HG03103 (cell line): ENCODE data around the gene OR6C6.
"Not testable (repeated sequence)": the region's sequence is repeated elsewhere in the genome, so short reads cannot be mapped to it uniquely, and the experiment has no call there.

Experiments
- ATAC-seq: cut with Tn5 transposase; IDR thresholded peaks from one replicate; pipeline ENCODE4 v1.9.1; 2021; ENCODE audit warnings: low read depth; ENCODE audit not compliant: unreplicated experiment

OR6C6 gene

GRCh38 chr12:55296469-55296868 is at the start of gene OR6C6:
OR6C6 (minus strand) TSS chr12:55296569; CDS start chr12:55295232, 1,337 bp downstream.
- no peak for ATAC-seq

- no peak for ATAC-seq
These were observed 39.6 kb upstream of the OR6C6 start for GRCh38 chr12:55336002-55336401.

GRCh38 chr12:55330446-55330845 is 34.1 kb upstream of the OR6C6 start, which contains the start of gene OR6C3:
OR6C3 (plus strand) TSS chr12:55330746; CDS start chr12:55331701, 955 bp downstream.
- ATAC-seq, result no peak

DNA sequence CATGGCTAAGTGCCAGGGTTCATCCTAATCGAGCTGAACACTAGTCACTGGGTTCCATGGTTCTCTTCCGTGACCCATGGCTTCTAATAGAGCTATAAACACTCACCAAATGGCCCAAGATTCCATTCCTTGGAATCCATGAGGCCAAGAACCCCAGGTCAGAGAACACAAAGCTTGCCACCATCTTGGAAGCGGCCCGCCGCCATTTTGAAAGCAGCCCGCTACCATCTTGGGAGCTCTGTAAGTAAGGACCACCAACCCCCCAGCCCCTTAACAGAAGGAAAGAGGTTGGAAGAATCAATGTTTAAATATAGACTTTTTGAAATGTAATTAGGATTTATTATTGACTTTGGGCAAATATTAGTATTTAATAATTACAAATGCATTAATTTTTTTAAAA is 29.4 kb upstream of the OR6C6 start:
- not testable (repeated sequence) for ATAC-seq

DNA sequence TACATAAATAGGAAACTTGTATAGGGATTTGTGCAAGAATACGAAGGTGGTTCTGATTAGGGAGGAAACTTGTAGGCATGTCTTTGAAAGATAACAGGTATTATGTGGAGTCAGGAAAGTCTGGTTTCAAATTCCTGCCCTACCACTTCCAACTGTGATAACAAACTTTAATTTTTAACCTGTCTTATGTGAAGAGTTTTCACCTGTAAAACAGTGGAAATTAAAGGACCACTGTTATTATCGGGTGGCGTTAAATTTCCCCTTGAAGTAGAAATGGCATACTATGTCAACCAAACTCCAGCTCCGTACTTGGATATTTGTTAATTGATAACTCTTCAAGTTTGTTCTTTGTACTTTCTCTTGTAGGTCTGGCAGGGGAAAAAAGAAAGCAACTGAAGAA is 23.8 kb upstream of the OR6C6 start:
- ATAC-seq, result no peak

GRCh38 chr12:55314043-55314442 is 17.7 kb upstream of the OR6C6 start, which contains the start of gene OR6C1:
OR6C1 (plus strand) TSS chr12:55314343; CDS start chr12:55320600, 6,257 bp downstream.
- ATAC-seq, result no peak

DNA sequence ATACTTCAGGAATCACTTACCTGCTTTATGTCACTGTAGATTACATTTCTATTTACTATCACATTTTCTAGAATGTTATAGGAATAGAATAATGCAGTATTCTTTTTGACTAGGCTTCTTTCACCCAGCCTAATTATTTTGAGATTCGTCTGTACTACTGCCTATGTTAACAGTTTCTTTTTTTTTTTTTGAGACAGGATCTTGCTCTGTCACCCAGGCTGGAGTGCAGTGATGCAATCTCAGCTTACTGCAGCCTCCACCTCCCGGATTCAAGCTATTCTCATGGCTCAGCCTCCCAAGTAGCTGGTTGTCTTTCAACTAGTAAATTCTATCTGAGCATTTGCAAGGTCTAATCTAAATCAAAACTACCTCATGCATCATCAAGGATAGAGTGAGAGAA is 6.4 kb downstream of the OR6C6 start:
- no peak for ATAC-seq

DNA sequence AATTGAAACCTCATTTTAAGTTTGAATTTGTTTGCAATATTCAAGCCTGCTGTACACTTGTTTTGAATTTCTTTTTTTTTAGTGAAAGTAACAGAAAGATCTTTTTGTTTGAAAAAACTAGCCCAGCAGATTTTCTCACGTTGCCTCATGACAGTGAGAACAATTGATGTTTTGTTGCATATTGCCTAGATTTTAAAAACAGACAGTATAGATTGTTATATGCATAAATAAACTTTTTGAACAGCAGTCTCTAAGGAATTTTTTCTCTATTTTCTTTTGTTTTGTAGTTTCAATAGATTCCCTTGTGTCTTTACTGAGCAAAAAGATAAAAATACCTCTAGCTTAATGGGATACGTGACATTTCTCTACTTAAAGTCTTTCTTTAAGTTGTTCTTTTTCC is 15.4 kb downstream of the OR6C6 start:
- ATAC-seq, result no peak

DNA sequence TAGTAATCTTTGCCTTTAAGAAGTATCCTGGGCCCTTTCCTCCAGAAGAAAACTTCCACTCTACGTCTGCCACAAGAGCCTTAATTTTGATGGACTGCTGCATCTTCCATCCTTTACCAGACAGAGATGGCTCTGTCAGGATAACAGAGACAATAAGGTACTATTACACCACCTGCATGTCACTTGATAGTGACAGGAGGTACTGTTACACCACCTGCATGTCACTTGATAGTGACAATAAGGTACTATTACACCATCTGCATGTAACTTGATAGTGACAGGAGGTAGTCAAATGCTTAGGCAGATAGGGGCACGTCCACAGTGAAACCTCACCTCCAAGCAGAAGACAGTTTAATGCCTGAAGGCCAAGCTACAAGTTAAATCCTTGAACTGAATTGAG is 38.1 kb downstream of the OR6C6 start:
- ATAC-seq, result no peak

DNA sequence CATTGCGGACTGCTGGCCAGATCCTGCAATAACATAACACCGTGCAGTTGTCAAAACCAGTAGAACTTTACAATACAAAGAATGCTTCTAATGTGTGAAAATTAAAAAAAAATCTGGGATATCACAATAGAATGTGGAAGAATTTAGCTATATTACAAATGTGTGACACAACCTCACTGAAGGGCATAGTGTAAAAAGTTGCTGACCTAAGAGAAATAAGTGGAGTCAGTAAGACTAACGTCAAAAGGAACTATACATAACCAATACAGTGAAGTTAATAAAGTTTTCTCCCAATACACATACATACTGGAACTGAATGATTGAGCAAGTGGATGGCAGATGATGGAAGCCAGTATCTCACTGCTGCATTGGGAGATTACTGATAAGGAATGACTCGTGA is 39.5 kb downstream of the OR6C6 start:
- ATAC-seq, result no peak

DNA sequence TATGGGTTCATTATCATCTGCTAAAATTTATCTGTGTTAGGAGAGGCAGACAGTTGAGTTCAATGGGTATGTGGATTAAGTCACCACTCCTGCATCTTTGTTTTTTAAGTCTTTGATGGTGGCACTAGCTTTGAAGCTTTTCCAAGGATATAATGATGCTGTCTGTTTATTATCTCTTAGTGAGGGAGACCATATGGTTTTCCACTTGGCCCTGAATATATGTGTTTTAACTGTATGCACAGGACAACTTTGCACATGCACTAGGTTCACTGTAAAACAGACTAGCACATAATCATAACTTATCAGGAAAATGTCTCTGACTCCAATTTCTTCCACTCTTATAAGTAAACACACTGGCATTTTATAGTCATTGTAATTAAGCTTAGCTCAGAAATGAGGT is 43.1 kb downstream of the OR6C6 start:
- ATAC-seq, result no peak

DNA sequence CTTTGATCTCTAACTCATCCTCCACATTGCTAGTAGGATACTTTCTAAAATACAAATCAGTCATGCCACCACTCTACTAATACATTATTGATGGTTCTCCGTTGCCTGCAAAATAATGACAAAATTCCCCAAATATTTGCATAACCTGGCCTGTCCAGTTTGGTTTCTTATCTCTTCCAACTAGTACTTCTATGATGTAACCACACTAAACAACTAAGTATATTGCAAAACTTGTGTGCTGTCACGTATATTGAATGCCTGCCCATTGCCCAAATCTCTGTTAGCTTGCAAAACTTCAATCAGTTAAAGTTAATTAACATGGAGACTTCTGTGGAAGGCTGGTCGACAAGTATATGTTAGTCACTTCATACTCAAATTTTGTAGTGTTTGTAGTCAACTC is 45.4 kb downstream of the OR6C6 start:
- no peak for ATAC-seq

GRCh38 chr12:55246159-55246558 is 50.2 kb downstream of the OR6C6 start:
- no peak for ATAC-seq

GRCh38 chr12:55244309-55244708 is 52.1 kb downstream of the OR6C6 start, which contains the start of gene OR6C74:
OR6C74 (plus strand) TSS chr12:55244609; CDS start chr12:55247288, 2,679 bp downstream.
- no peak for ATAC-seq
